ENCODE data around the gene VAC14.

Gene VAC14

GRCh38 chr16:70689035-70689969 lies 111.7 kb downstream of the VAC14 start:
- DNase-seq: no peak

- DNase-seq: no peak
Observed at GRCh38 chr16:70688246-70688742, 112.7 kb downstream of the VAC14 start.

DNA sequence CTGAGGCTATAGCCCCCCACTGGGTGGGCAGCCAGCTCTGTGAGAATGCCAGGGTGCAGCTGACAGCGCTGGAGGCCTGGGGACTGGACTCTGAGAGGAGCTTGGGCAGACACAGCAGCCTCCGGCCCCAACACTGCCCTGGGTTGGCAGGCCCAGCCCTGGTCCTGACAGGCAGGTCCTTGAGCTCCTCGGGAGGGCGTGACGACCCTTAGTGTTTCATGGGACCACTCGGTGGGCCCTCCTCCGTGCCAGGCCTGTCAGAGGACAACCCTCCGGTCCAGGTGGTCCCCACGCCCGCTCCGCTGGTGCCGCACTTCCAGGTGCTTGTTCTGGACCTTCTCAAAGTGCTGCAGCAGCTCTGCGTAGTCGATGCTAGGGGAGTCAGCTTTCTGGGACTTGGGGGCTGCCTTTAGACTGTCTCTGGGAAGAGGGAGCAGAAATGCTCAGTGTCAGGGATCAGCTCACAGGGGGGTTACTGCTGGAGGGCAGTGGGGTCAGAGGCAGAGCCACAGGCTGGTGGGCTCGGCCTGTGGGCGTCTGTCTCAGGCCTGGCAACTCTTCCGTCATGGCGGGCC lies 113.2 kb downstream of the VAC14 start:
- DNase-seq: no peak

GRCh38 chr16:70687102-70687511 lies 113.9 kb downstream of the VAC14 start:
- DNase-seq: no peak

GRCh38 chr16:70686376-70687101 lies 114.4 kb downstream of the VAC14 start:
- no peak for DNase-seq

DNA sequence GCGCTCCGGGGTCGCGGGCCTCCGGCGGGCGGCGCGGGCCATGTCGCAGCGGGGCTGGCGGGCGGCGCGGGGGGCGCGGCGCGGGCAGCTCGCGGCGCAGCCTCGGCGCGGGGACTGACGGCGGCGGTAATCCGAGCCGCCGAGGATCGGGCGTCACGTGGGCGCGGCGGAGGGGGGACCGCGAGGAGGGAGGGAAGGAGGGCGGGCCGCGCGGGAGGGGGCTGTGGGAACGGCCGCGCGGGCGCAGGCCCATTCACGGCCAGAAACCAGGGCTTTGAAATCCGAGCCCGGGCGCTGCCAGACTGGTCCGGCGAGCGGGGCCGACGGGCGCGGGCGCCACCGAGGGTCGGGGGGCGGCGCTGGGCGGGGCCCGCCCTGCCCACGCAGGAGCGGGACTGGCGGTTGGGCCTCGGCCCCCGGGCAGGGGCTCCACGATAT lies 115.0 kb downstream of the VAC14 start, which contains the start of gene MTSS2:
TSS of gene MTSS2 (minus strand) at position 116 of the 438 bp plus-strand sequence. CDS start 262 bp downstream, outside the sequence.
- DNase-seq: no peak

DNA sequence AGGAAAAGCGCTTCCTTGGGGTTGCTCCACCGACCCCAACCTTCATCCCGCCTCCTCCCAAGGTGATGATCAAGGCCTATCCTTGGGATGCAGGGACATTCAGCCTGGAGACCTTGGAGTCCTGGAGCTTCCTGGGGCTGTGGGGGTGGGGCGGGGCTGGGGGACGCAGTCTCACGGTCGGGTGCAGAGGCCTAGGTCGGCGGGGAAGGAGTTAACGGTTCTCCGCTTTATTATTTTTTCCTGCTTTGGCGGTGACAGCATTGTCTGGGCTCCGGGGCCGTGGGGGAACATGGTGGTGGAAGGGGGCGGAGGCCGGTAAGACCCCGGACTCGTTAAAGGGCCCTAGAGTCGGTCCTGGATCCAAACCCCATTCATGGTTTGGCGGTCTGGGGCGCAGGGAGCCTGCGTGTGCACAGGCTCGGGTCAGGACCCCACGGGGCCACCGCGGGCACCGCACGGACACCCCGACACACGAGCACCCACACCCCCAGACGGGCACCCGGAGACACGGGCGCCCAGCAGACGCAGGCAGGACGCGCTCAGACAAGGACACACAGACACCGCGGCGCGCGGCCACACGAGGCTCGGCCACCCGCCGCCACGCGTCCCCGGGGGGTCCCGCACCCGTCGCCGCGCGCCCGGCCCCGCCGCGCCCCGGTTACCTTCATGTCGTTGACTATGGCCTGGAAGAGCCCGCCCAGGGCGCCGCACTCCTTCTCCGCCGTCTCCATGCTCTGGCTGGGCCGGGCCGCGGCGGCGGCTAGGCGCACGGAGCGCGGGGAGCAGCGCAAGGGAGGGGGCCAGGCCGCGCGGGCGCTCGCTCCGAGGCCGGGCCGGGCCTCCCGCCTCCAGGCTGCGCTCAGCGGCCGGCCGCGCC lies 115.7 kb downstream of the VAC14 start:
- DNase-seq: no peak

DNA sequence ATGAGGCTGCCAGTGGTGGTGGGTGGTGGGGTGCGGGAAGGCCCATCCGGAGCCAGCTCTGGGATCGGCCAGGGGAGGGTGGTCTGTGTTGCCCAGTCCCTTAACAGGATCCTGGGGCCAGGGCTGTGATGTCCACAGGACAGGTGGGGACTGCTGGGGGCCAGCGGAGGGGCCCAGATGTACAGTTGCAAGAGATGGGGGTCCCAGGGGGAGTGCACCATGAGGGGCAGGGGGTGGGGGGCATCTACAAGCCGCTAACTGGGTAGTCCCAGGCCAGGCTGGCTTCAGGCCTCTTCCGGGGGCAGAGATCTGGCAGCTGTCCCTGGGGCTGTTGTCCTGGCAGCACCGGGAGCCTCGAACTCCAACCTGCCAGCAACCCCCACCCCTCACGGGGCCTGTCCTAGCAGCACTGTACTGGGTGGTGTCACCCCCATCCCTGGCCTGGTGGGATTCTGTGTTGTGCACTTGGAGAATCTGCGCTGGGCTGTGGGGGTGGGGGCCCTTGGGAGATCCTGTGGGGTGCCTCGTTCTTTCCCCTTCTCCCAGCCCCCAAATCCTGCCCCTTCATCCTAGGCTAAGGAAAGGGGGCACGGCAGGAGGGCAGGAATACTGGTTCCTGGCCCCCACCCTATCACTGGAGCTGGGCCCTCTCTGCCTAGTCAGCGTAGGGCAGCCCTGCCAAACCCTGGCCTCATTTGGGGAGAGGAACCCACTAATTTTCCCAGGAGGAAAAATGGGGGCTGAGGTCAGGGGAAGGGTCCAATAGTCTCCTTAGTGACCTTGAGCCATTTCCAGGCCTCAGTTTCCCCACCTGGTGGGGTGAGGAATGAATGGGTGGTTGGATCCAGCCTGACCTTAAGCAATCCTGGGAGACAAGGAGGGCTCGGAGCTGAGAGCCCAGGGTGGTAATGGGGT lies 116.6 kb downstream of the VAC14 start:
- DNase-seq: no peak

DNA sequence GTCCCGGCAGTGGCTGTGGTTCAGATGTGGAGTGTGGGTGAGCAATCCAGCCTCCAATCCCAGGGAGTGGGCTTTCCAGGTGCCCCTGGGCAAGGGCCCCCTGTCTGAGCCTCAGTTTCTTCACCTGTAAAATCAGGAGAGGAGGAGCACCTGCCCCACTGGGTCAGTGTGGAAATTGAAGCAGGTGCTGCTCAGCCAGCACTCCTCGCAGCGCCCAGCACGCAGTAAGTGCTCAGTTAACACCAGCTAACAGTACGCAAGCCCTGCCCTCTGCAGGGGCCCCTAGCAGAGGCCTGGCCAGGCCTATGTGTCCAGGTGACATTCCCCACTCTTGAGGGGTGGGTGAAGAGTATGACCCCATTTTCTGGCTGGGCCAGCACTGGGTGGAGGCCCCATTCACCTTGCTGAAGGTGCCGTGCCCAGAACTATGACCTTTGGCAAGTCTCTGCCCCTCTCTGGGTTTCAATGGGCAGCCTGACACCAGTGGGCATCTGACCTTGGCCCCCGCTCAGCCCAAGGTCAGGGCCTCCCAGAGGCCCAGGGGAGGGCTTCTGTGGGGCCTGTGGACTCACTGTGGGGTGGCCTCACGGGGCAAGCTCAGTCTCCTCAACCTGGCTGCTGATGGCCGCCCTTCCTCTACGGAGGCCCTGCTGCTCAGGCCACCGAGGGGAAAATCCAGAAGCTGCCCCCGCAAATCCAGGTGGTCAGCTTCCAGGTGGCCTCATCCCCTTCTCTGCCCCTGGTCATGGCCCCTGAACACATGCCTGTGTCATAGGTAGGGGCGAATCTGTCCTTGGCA lies 117.6 kb downstream of the VAC14 start:
- no peak for DNase-seq

DNA sequence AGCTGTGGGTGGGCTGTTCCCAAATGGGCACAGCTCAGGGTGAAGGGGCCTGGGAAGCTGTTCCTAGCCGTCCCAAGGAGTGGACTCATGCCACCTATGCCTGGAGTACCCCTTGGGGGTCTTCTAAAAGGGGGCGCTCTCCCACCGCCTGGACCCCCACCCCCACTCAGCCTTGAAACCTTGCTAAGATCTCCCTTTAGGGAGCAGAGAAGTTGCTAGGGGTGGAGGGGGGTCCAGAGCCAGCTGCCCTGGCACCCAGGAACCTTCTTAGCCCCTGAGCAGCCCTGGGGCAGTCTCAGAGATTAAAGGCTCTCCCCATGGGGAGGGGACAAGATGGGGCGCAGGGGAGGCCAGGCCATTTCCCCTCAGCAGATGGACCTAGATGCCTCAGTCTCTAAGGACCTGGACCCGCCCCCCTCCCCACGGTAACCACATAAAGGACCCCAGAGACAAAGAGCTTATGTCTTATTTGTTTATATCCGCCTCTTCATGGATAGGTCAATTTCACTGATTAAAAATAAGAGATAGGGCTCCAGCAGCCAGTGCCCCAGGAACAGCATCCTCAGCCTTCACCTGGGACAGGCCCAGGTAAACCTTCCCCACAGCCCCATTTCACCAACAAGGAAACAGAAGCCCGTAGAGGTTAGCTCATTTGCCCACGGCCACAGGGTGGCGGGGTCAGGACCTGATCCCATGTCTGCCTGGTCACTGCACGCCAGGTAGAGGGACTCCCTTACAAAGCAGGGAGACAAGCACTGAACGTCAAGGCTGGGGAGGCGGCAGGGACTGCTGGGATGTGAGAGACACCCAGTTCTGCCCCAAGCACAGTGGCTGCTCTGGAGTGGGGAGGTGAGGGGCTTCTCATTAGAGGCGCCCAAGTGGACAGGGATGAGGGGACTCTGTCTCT lies 118.5 kb downstream of the VAC14 start:
- DNase-seq: no peak

DNA sequence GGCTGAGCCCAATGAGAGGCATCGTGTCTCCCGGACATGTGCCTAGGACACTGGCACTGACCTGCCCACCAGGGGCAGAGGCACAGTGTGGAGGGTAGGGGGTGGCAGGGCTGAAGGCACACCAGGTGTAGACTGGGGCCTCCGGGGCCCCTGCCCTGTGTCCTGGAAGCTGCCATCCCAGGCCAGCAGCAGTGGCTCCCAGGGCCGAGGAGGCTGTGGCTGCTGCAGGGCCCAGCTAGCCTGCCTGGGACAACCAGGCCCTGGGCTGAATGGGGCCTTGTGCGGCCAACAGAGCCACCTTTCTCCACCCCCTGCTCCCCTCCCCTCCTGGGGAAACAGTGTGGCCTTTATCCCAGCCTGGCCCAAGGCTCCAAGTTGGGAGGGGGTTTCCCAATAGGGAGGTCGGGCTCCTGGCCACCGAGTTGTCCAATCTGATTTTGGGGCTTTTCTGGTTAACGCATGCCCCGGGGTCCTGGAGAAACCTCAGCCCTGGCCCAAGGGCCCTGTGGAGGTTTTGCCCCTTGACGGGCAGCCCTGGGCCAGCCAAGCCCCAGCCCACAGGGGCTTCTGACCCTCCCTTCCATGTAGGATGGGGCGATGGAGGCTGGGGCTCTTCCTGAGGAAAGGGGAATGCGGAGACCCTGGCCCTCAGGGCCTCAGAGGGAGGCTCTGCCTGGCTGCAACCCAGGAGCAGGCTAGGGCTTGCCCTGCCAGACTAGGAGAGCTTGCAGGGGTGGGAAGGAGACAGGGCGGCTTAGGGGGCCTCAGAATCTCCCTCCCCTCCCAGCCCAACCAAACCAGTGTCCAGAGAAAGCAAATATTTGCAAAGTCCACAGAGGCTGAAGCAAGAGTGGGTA lies 119.3 kb downstream of the VAC14 start:
- no peak for DNase-seq

DNA sequence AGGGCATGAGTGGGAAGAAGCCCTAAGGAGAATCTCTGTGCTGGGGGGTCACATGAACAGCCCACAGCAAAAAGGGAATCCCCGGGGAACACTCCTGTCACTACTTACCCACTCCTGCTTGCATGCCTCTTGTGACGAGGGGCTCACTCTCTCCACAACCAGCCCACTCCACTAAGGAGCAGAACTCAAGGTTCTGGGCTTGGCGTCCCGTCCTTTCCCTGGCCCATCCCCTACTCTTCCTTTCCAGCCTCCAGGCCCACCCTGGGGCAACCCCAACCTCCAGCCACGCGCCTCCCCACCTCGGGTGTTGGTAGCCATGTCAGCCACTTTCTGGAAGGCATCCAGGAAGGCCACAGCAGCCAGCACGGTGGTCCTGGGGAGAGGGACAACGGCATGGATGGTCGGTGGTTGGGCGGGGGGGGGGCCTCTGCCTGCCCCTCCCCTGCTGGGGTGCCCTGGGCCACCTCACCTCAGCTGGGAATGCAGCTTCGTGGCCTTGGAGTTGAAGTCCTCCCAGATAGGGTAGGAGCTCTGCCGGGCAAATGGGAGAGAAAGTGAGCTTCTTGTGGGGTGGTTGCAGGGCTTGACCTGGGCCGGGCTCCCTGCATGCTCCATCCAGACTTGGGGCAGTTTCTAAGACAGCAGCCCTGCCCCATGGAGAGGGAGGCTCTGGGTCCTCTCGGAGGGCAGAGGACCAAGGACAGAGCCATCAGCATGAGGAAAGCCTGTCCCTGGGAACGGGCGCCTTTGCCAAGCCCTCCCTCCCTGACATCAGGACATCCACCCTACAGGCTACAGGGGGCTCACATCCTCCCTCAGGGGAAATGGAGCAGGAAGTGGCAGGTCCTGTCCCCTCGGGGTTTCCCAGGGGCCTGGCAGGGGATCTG lies 120.2 kb downstream of the VAC14 start:
- DNase-seq: no peak

DNA sequence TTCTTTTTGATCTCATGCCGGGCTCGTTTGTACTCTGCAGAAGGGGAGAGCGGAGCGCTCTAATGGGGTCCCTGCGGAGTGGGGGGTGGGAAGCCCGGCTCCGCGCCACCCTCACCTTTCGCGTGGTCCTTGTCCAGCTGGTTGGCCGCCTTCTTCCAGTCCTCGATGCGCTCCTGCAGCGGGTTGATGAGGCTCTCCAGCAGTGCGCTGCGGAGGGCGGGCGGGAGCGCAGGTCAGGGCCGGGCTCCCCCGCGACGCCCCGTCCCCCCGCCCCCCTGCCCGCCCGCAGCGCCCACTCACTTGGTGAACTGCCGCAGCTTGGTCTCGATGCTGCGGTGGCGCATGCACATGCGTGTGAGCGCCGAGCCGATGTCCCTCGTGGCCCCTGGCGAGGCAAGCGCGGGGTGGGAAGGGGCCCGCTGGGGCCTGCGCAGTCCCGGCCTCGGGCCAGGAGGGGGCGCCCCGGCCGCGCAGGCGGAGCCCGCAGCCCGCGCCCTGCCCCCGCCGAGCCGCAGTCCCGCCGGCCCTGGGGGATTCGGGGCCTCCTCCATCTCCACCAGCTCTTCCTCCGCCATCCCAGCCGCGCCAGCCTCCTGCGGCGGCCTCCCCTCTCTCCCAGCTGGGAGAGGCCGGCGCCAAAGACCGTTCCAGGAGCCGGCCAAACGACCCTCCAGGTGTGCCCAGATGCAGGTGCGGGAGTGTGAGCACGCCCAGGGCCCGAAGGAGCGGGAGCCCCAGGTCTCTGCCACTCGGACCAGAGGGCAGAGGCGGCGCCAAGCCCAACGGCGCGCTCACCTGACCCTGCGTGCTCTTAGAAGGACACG lies 121.1 kb downstream of the VAC14 start:
- DNase-seq: no peak

DNA sequence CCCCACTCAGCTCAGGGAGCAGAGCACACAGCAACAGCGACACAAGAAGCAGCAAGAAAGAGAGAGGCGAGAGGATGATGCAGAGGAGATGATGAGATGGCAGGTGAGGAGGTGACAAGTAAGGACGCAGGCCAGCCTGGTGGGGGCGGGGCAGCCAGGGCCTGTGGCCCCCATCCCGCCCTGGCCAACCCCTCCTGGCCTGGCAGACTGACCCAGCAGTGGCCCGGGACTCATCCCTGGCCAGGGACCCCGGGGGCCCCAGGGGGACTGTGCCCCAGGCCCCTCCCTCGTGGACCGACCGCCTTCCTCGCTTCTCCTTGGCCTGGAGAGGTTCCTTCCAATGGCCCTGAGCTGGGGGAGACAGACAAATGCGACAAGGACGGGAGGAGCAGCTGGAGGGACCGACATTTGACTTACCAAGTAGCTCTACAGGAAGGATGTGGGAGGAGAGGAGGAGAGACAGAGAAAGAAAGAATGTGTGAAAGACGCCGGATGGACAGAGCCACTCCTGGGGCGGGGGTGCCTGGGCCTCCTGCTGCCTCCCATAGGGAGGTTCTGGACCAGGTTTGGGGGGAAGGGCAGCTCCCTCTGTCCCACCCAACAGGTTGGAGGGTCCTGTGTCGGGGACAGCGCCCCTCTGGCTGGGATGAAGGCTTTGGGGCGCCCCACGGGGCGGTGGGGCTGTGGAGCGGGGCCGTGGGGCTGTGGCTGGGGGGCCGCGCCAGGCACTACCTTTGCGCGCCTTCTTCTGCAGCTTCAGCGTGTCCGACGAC lies 121.9 kb downstream of the VAC14 start:
- no peak for DNase-seq

Data from T-helper 9 cell (primary cell).